ENCODE results near the gene COX19. TPM values are rescaled to one million over a fixed set of nuclear protein-coding genes. Genes with fewer than 3 reads are reported as not detected.

Gene COX19
- total and polyA plus RNA-seq, 10 donors: 7.1 to 29.1 (median 15.2) TPM

- DNase-seq: no peak
- peaks cover 0 to 16% (median 6%) of the 10 kb centered on the region in 6 donors for H3K4me1 ChIP-seq
- 65 to 88% (median 70%) methylated on average over 11 to 15 of the region's 15 CpGs for WGBS, 5 donors
Measured at GRCh38 chr7:979886-980571, 4.7 kb upstream of the COX19 start.

GRCh38 chr7:979151-979550 is 3.8 kb upstream of the COX19 start:
- Histone ChIP-seq H3K4me1 (peaks cover 2 to 22% (median 11%) of the 10 kb centered on the region in 6 donors), H3K27ac (no peak overlapping the region), H3K27me3 (replicated peaks in 1 of 7) (peaks cover 0 to 20% (median 0%) of the 10 kb centered on the region in 7 donors), H3K9me3 (no peaks in the 10 kb centered on the region), H3K36me3 (no peaks in the 10 kb centered on the region), H3K4me3 (no peak overlapping the region)
- WGBS, 5 donors: 85 to 92% (median 88%) methylated on average over 16 of the region's 16 CpGs
- intact Hi-C loops (cut with DNase I; ENCODE audit: low total_unique reads): no loop called here
- TF ChIP-seq CTCF (IDR thresholded peaks at IDR 0.05 in 8 of 11, conservative IDR thresholded peaks at IDR 0.05 in 3 of 11) (no peak), POLR2AphosphoS5 (IDR thresholded peaks at IDR 0.05) (no peak), POLR2A (IDR thresholded peaks at IDR 0.05) (no peak)
- DNase-seq: no peak

More at GRCh38 chr7:979886-980571, 4.7 kb upstream of the COX19 start:
- TF ChIP-seq CTCF (IDR thresholded peaks at IDR 0.05 in 8 of 11, conservative IDR thresholded peaks at IDR 0.05 in 3 of 11) (no peak), POLR2AphosphoS5 (IDR thresholded peaks at IDR 0.05) (no peak), POLR2A (IDR thresholded peaks at IDR 0.05) (no peak)
- intact Hi-C loops (cut with DNase I; ENCODE audit: low total_unique reads): no loop called here
- H3K27me3 ChIP-seq (replicated peaks in 1 of 7): peaks cover 0 to 28% (median 3%) of the 10 kb centered on the region in 7 donors
- no peak overlapping the region for H3K4me3 ChIP-seq
- H3K9me3 ChIP-seq: no peaks in the 10 kb centered on the region
- H3K36me3 ChIP-seq: no peaks in the 10 kb centered on the region
- H3K27ac ChIP-seq: no peak overlapping the region

- peaks cover 0 to 14% (median 0%) of the 10 kb centered on the region in 7 donors for H3K27me3 ChIP-seq (replicated peaks in 1 of 7)
- no peaks in the 10 kb centered on the region for H3K9me3 ChIP-seq
- TF ChIP-seq CTCF (IDR thresholded peaks at IDR 0.05 in 8 of 11, conservative IDR thresholded peaks at IDR 0.05 in 3 of 11) (no peak), POLR2A (IDR thresholded peaks at IDR 0.05) (no peak), POLR2AphosphoS5 (IDR thresholded peaks at IDR 0.05) (no peak)
- H3K4me1 ChIP-seq: peaks cover 8 to 28% (median 17%) of the 10 kb centered on the region in 6 donors
- DNase-seq: peak; percentile 75
- intact Hi-C loops (cut with DNase I; ENCODE audit: low total_unique reads): no loop called here
- H3K36me3 ChIP-seq: peaks cover 0 to under 1% (median 0%) of the 10 kb centered on the region in 6 donors
- no peak overlapping the region for H3K4me3 ChIP-seq
- WGBS, 5 donors: 89 to 93% (median 90%) methylated on average over 19 to 24 of the region's 24 CpGs
- peak overlapping the region in 1 of 8 donors; percentile 58 for H3K27ac ChIP-seq
Measured at GRCh38 chr7:978416-979091, 3.2 kb upstream of the COX19 start.

GRCh38 chr7:978049-978346 is 2.6 kb upstream of the COX19 start:
- intact Hi-C loops (cut with DNase I; ENCODE audit: low total_unique reads): no loop called here
- TF ChIP-seq POLR2A (IDR thresholded peaks at IDR 0.05) (no peak), CTCF (IDR thresholded peaks at IDR 0.05 in 8 of 11, conservative IDR thresholded peaks at IDR 0.05 in 3 of 11) (no peak), POLR2AphosphoS5 (IDR thresholded peaks at IDR 0.05) (no peak)
- Histone ChIP-seq H3K27ac (peak overlapping the region in 4 of 8 donors; percentile 30 to 60 (median 54)), H3K27me3 (replicated peaks in 1 of 7) (peaks cover 0 to 8% (median 0%) of the 10 kb centered on the region in 7 donors), H3K9me3 (no peaks in the 10 kb centered on the region), H3K4me1 (peaks cover 14 to 34% (median 22%) of the 10 kb centered on the region in 6 donors), H3K36me3 (peaks cover 0 to 6% (median 2%) of the 10 kb centered on the region in 6 donors), H3K4me3 (no peak overlapping the region)
- DNase-seq: no peak
- 77 to 86% (median 79%) methylated on average over 7 of the region's 7 CpGs for WGBS, 5 donors

Data from spleen (tissue), 11 donors.